Epithelial cell of esophagus (primary cell): ENCODE measurements around the gene SNED1.

Source experiments
- DNase-seq: peaks from one replicate; pipeline ENCODE4 v3.0.0; 2010; ENCODE audit warnings: low read depth
- H3K4me3 ChIP-seq: 2 replicates; pipeline ENCODE4 v1.5.1; 2011; ENCODE audit warnings: mild to moderate bottlenecking, low read length, control low read depth
- CTCF ChIP-seq: IDR thresholded peaks from 2 replicates; pipeline ENCODE4 v1.5.1; 2011; ENCODE audit warnings: low read depth, mild to moderate bottlenecking, low read length, control low read depth, inconsistent platforms; ENCODE audit not compliant: insufficient read depth; ENCODE audit errors: missing control alignments

Gene SNED1

GRCh38 chr2:241081643-241082340 lies 83.4 kb downstream of the SNED1 start:
- H3K4me3 ChIP-seq = no peak overlapping the region
- no peak for TF ChIP-seq CTCF
- no peak for DNase-seq

GRCh38 chr2:241082341-241083090 lies 84.1 kb downstream of the SNED1 start:
- H3K4me3 ChIP-seq = no peak overlapping the region
- no peak for DNase-seq
- TF ChIP-seq CTCF = no peak

- no peak for DNase-seq
- H3K4me3 ChIP-seq = no peak overlapping the region
- TF ChIP-seq CTCF = no peak
These were observed 84.6 kb downstream of the SNED1 start for GRCh38 chr2:241083091-241083415.

- no peak overlapping the region for H3K4me3 ChIP-seq
- no peak for TF ChIP-seq CTCF
- no peak for DNase-seq
These were observed 86.5 kb downstream of the SNED1 start for GRCh38 chr2:241084856-241085444.

- TF ChIP-seq CTCF = no peak
- no peak for DNase-seq
- H3K4me3 ChIP-seq = no peak overlapping the region
These were observed 89.2 kb downstream of the SNED1 start for GRCh38 chr2:241087420-241088268.

- DNase-seq = no peak
- no peak overlapping the region for H3K4me3 ChIP-seq
- TF ChIP-seq CTCF = no peak
These were observed 90.0 kb downstream of the SNED1 start for GRCh38 chr2:241088376-241088775.
